B cell (primary cell): ENCODE data around the gene FBXL13. TPM values are rescaled to one million over a fixed set of nuclear protein-coding genes. Genes with fewer than 3 reads are reported as not detected.

ENCODE experiments used
- ATAC-seq: fragments of 200-7000 bp; cut with Tn5 transposase; one replicate; pipeline ENCODE4 v1.10.0; 2021; ENCODE audit warnings: low read depth, mild to moderate bottlenecking, moderate number of reproducible peaks, moderate library complexity
- CTCF ChIA-PET: fragments of 350-600 bp; sonication (Branson Sonifier 250); formaldehyde crosslinking; loops from one replicate; lab custom pipeline; 2021; ENCODE audit warnings: antibody characterized with exemption, inconsistent platforms; lab: Charles Lee
- POLR2A ChIA-PET: fragments of 350-600 bp; sonication (Branson Sonifier 250); formaldehyde crosslinking; loops from one replicate; lab custom pipeline; 2021; ENCODE audit warnings: antibody characterized with exemption; lab: Charles Lee
- DNase-seq: peaks from one replicate; pipeline ENCODE4 v3.0.0; 2013
- H2AFZ ChIP-seq: 2 replicates; pipeline ENCODE4 v1.6.1; 2012; ENCODE audit warnings: mild to moderate bottlenecking, low read depth, low read length; ENCODE audit not compliant: insufficient read depth, poor library complexity, severe bottlenecking
- H3K27ac ChIP-seq, 2 donors: 1 replicate in 1 of 2; 2 replicates in 1 of 2; pipeline ENCODE4 v1.5.1; 2012 to 2013; ENCODE audit warnings: low read length in 2 of 2, mild to moderate bottlenecking in 2 of 2, moderate library complexity in 1 of 2
- H3K27me3 ChIP-seq, 4 experiments: fragments of 200-600 bp in 1 of 4; sonication (generic) in 1 of 4; replicated peaks in 1 of 4; 1 replicate in 2 of 4; 2 replicates in 2 of 4; pipeline versions ENCODE4 v1.6.1 to v1.7.0; 2013 to 2016; ENCODE audit warnings: low read length in 3 of 4, mild to moderate bottlenecking in 2 of 4, mixed read lengths in 1 of 4, moderate library complexity in 1 of 4; ENCODE audit not compliant: insufficient read depth in 4 of 4, control insufficient read depth in 3 of 4; ENCODE audit errors: control extremely low read depth in 1 of 4
- H3K36me3 ChIP-seq, 2 experiments: replicated peaks in 1 of 2; 1 replicate in 1 of 2; 2 replicates in 1 of 2; pipeline versions ENCODE4 v1.6.1 to v1.7.1; 2013; ENCODE audit warnings: low read length in 1 of 2; ENCODE audit not compliant: insufficient read depth in 2 of 2, control insufficient read depth in 1 of 2; ENCODE audit errors: control extremely low read depth in 1 of 2, extremely low read depth in 1 of 2
- H3K4me1 ChIP-seq, 2 donors: fragments of 200-600 bp in 1 of 2; sonication (generic) in 1 of 2; 1 replicate in 1 of 2; 2 replicates in 1 of 2; pipeline versions ENCODE4 v1.5.1 to v1.6.1; 2013 to 2017; ENCODE audit warnings: low read length in 2 of 2; ENCODE audit not compliant: control insufficient read depth in 2 of 2, insufficient read depth in 2 of 2
- H3K4me2 ChIP-seq: replicated peaks from 2 replicates; pipeline ENCODE3; 2012; ENCODE audit warnings: mild to moderate bottlenecking, low read depth, low read length; ENCODE audit not compliant: poor library complexity, severe bottlenecking
- H3K4me3 ChIP-seq, 5 experiments: fragments of 200-600 bp in 1 of 5; sonication (generic) in 1 of 5; 1 replicate in 3 of 5; 2 replicates in 2 of 5; pipeline versions ENCODE4 v1.5.1 to v1.7.0; 2011 to 2016; ENCODE audit warnings: low read length in 4 of 5, mild to moderate bottlenecking in 4 of 5, low read depth in 2 of 5, control low read depth in 1 of 5, moderate library complexity in 1 of 5; ENCODE audit not compliant: insufficient read depth in 1 of 5; ENCODE audit errors: control extremely low read depth in 1 of 5, extremely low read depth in 1 of 5
- H3K79me2 ChIP-seq: fragments of 200-600 bp; sonication (generic); one replicate; pipeline ENCODE4 v1.6.0; 2016; ENCODE audit warnings: low read length; ENCODE audit not compliant: control insufficient read depth, insufficient read depth
- H3K9ac ChIP-seq: fragments of 200-600 bp; sonication (generic); 2 replicates; pipeline ENCODE4 v1.6.1; 2017; ENCODE audit warnings: mild to moderate bottlenecking, low read length, moderate library complexity
- H3K9me3 ChIP-seq, 3 donors: one replicate each; pipeline versions ENCODE4 v1.6.1 to v1.7.1; 2013; ENCODE audit warnings: low read length in 2 of 3; ENCODE audit not compliant: control insufficient read depth in 2 of 3, insufficient read depth in 1 of 3; ENCODE audit errors: control extremely low read depth in 1 of 3
- H4K20me1 ChIP-seq: 2 replicates; pipeline ENCODE4 v1.6.0; 2012; ENCODE audit warnings: mild to moderate bottlenecking, low read length; ENCODE audit not compliant: insufficient read depth, control insufficient read depth, poor library complexity, severe bottlenecking
- H3K27ac Mint-ChIP-seq: one replicate; pipeline ENCODE4 v1.8.0; 2021; ENCODE audit warnings: mixed read lengths
- H3K27me3 Mint-ChIP-seq: one replicate; pipeline ENCODE4 v1.8.0; 2021; ENCODE audit warnings: mixed read lengths
- H3K4me1 Mint-ChIP-seq: one replicate; pipeline ENCODE4 v1.8.0; 2021; ENCODE audit warnings: mixed read lengths
- H3K4me3 Mint-ChIP-seq: one replicate; pipeline ENCODE4 v1.8.0; 2021; ENCODE audit warnings: mixed read lengths
- H3K9me3 Mint-ChIP-seq: one replicate; pipeline ENCODE4 v1.8.0; 2022; ENCODE audit warnings: mixed read lengths; ENCODE audit not compliant: insufficient read depth
- CTCF ChIP-seq: fragments of 200-600 bp; IDR thresholded peaks from one replicate; pipeline ENCODE4 v1.8.0; 2022; ENCODE audit warnings: antibody characterized with exemption, mild to moderate bottlenecking
- EZH2 ChIP-seq: IDR thresholded peaks from 2 replicates; pipeline ENCODE4 v1.6.1; 2012; ENCODE audit warnings: borderline replicate concordance, low read depth, mild to moderate bottlenecking, moderate library complexity, low read length; ENCODE audit not compliant: insufficient read depth, poor library complexity, severe bottlenecking
- WGBS: methylation state at CpG from one replicate; pipeline ENCODE4 v1.1.5; 2013; ENCODE audit warnings: missing lambda C conversion rate; ENCODE audit not compliant: insufficient coverage; 5-methylcytosine and 5-hydroxymethylcytosine counted together
- intact Hi-C: fragments of 100-400 bp; cut with micrococcal nuclease; formaldehyde crosslinking; loops from one replicate; pipeline ENCODE4 v1.10.0; 2022
- polyA plus RNA-seq: library from polyadenylated mRNA; depleted of rRNA; stranded (reverse); fragments of >200 nt; gene quantifications from 2 replicates; pipeline ENCODE4 v1.2.3, GENCODE V29; 2012
- total RNA-seq, 2 donors: library from RNA; stranded (reverse); fragments of 120-200 nt in 1 of 2; gene quantifications; 1 replicate in 1 of 2; 2 replicates in 1 of 2; pipeline versions ENCODE4 v1.2.3 to v1.2.4, GENCODE V29; 2013 to 2022

The FBXL13 gene
- total and polyA plus RNA-seq, 2 donors (not counting 1 experiment from before 2014, with no cell fraction given): 0.22 to 4.0 TPM

- Histone ChIP-seq H3K27ac (no peak overlapping the region), H3K4me2 (no peak overlapping the region), H3K4me3 (no peak overlapping the region), H3K9me3 (no peaks in the 10 kb centered on the region), H2AFZ (no peak overlapping the region), H3K27me3 (no peaks in the 10 kb centered on the region), H3K9ac (no peak overlapping the region), H4K20me1 (no peaks in the 10 kb centered on the region), H3K4me1 (no peaks in the 10 kb centered on the region), H3K36me3 (no peaks in the 10 kb centered on the region), H3K79me2 (no peaks in the 10 kb centered on the region)
- no peaks in the 10 kb centered on the region for H3K4me1 Mint-ChIP-seq
- POLR2A ChIA-PET: no interaction called here
- 100% methylated on average over 2 of the region's 2 CpGs for WGBS
- no peak for TF ChIP-seq CTCF
- TF ChIP-seq EZH2: no peak
- CTCF ChIA-PET: no interaction called here
- no peak overlapping the region for H3K27ac Mint-ChIP-seq
- intact Hi-C loops: no loop called here
- no peaks in the 10 kb centered on the region for H3K27me3 Mint-ChIP-seq
- H3K9me3 Mint-ChIP-seq: no peaks in the 10 kb centered on the region
- DNase-seq (no peak), ATAC-seq (no peak)
- no peak overlapping the region for H3K4me3 Mint-ChIP-seq
These were observed 202.1 kb downstream of the FBXL13 start for GRCh38 chr7:102872460-102872859.

- H3K9me3 ChIP-seq: no peaks in the 10 kb centered on the region
- CTCF ChIA-PET: no interaction called here
- no peaks in the 10 kb centered on the region for H3K79me2 ChIP-seq
- Mint-ChIP-seq H3K9me3 (no peaks in the 10 kb centered on the region), H3K27me3 (no peaks in the 10 kb centered on the region), H3K27ac (no peak overlapping the region), H3K4me3 (no peak overlapping the region), H3K4me1 (peaks cover 5% of the 10 kb centered on the region)
- H3K27ac ChIP-seq: no peak overlapping the region
- no peak overlapping the region for H2AFZ ChIP-seq
- H3K4me2 ChIP-seq: no peak overlapping the region
- H3K4me3 ChIP-seq: no peak overlapping the region
- H3K36me3 ChIP-seq: no peaks in the 10 kb centered on the region
- DNase-seq: no peak
- no peaks in the 10 kb centered on the region for H4K20me1 ChIP-seq
- no peak overlapping the region for H3K9ac ChIP-seq
- H3K4me1 ChIP-seq: no peaks in the 10 kb centered on the region
- POLR2A ChIA-PET: no interaction called here
- ATAC-seq: no peak
- intact Hi-C loops: no loop called here
- no peak for TF ChIP-seq EZH2
- TF ChIP-seq CTCF: no peak
- WGBS: 100% methylated on average over 1 of the region's 5 CpGs
- no peaks in the 10 kb centered on the region for H3K27me3 ChIP-seq
These were observed 205.4 kb downstream of the FBXL13 start for GRCh38 chr7:102869195-102869594.
